Measurements from ENCODE around the gene OPN5. TPM values are rescaled to one million over a fixed set of nuclear protein-coding genes. Genes with fewer than 3 reads are reported as not detected.
"Not testable (repeated sequence)": the region's sequence is repeated elsewhere in the genome, so short reads cannot be mapped to it uniquely, and the experiment has no call there.

Gene OPN5, protein sequence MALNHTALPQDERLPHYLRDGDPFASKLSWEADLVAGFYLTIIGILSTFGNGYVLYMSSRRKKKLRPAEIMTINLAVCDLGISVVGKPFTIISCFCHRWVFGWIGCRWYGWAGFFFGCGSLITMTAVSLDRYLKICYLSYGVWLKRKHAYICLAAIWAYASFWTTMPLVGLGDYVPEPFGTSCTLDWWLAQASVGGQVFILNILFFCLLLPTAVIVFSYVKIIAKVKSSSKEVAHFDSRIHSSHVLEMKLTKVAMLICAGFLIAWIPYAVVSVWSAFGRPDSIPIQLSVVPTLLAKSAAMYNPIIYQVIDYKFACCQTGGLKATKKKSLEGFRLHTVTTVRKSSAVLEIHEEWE
- not detected for total RNA-seq

- intact Hi-C loops (cut with micrococcal nuclease): no loop called here
- H3K27ac Mint-ChIP-seq: no peak within 1 kb of the TSS
- H3K36me3 Mint-ChIP-seq: no peaks in the 10 kb centered on the region
- peaks cover 8% of the 10 kb centered on the region for H3K4me1 Mint-ChIP-seq (ENCODE audit: low read depth)
- H3K27me3 Mint-ChIP-seq: peaks cover 5% of the 10 kb centered on the region
- no peak for DNase-seq
- POLR2A ChIA-PET: no interaction called here
- H3K9me3 Mint-ChIP-seq: no peaks in the 10 kb centered on the region
- H3K4me3 Mint-ChIP-seq: no peak within 1 kb of the TSS
- CTCF ChIA-PET: interaction anchor here (1.2 to 6.9 kb wide), 8 partner anchors 18 to 374 kb away, joined by 3 to 143 read pairs (median 8); no protein-coding TSS in a partner anchor
Measured at GRCh38 chr6:47781732-47782131, at the start of gene OPN5. Gene OPN5 (plus strand): TSS chr6:47782032. CDS start chr6:47782067, 35 bp downstream.

DNA sequence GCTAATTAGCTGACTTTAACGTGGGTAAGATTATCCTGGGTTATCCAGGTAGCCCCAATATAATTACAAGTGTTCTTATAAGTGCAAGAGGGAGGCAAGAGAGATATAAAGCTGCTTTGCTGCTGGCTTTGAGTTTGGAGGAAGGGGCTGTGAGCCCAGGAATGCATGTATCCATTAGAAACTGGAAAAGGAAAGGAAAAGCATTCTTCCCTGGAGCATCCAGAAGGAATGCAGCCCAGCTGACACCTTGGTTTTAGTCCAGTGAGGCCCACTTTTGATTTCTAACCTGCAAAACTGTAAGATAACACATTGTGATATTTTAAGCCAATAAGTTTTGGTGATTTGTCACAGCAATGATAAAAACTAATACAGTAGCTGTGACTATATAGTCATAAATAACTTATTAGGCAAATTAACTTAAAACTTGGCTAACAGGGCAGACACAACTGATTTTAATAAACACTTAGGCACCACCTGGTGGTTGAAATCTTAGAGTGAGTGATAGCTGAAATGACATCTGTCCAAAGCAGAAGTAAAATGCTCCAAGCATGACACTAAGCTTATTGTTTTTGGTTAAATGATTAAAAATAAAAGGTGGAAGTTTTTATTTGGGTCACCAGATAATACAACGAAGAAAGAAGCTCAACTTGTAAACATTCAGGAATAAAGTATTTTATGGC lies 47.8 kb upstream of the OPN5 start:
- CTCF ChIA-PET: interaction anchor here (0.7 to 2.4 kb wide), 6 partner anchors 9 to 321 kb away, joined by 3 to 38 read pairs (median 4); no protein-coding TSS in a partner anchor

GRCh38 chr6:47734831-47735481 lies 46.9 kb upstream of the OPN5 start:
- POLR2A ChIA-PET: no interaction called here
- no peaks in the 10 kb centered on the region for H3K36me3 Mint-ChIP-seq
- H3K27ac Mint-ChIP-seq: no peak overlapping the region

More for the DNA sequence above, 47.8 kb upstream of the OPN5 start:
- Mint-ChIP-seq H3K9me3 (no peaks in the 10 kb centered on the region), H3K27me3 (peaks cover 2% of the 10 kb centered on the region), H3K4me1 (ENCODE audit: low read depth) (peaks cover 4% of the 10 kb centered on the region), H3K27ac (no peak overlapping the region), H3K36me3 (no peaks in the 10 kb centered on the region), H3K4me3 (no peak overlapping the region)
- intact Hi-C loops (cut with micrococcal nuclease): loop anchor here (1.0 kb wide), 2 partner anchors 103 to 320 kb away; no protein-coding TSS in a partner anchor
- POLR2A ChIA-PET: no interaction called here
- DNase-seq: no peak

GRCh38 chr6:47736083-47736700 lies 45.6 kb upstream of the OPN5 start:
- no peak for DNase-seq
- intact Hi-C loops (cut with micrococcal nuclease): no loop called here
- ChIA-PET POLR2A (no interaction called here), CTCF (no interaction called here)
- no peaks in the 10 kb centered on the region for H3K4me1 Mint-ChIP-seq (ENCODE audit: low read depth)
- no peaks in the 10 kb centered on the region for H3K36me3 Mint-ChIP-seq
- peaks cover 2% of the 10 kb centered on the region for H3K27me3 Mint-ChIP-seq
- H3K4me3 Mint-ChIP-seq: no peak overlapping the region
- no peak overlapping the region for H3K27ac Mint-ChIP-seq
- H3K9me3 Mint-ChIP-seq: no peaks in the 10 kb centered on the region

More at GRCh38 chr6:47734831-47735481, 46.9 kb upstream of the OPN5 start:
- DNase-seq: no peak
- CTCF ChIA-PET: interaction anchor here (0.7 to 2.4 kb wide), 6 partner anchors 10 to 322 kb away, joined by 3 to 38 read pairs (median 4); no protein-coding TSS in a partner anchor
- H3K4me1 Mint-ChIP-seq (ENCODE audit: low read depth): no peaks in the 10 kb centered on the region
- H3K9me3 Mint-ChIP-seq: no peaks in the 10 kb centered on the region
- H3K4me3 Mint-ChIP-seq: no peak overlapping the region
- intact Hi-C loops (cut with micrococcal nuclease): loop anchor here (1.0 kb wide), 2 partner anchors 104 to 321 kb away; no protein-coding TSS in a partner anchor
- peaks cover 2% of the 10 kb centered on the region for H3K27me3 Mint-ChIP-seq

GRCh38 chr6:47737406-47737805 lies 44.4 kb upstream of the OPN5 start:
- H3K4me3 Mint-ChIP-seq: no peak overlapping the region
- ChIA-PET POLR2A (no interaction called here), CTCF (no interaction called here)
- H3K4me1 Mint-ChIP-seq (ENCODE audit: low read depth): peaks cover 10% of the 10 kb centered on the region
- DNase-seq: no peak
- intact Hi-C loops (cut with micrococcal nuclease): no loop called here
- no peak overlapping the region for H3K27ac Mint-ChIP-seq
- no peaks in the 10 kb centered on the region for H3K9me3 Mint-ChIP-seq
- no peaks in the 10 kb centered on the region for H3K36me3 Mint-ChIP-seq
- peaks cover 2% of the 10 kb centered on the region for H3K27me3 Mint-ChIP-seq

DNA sequence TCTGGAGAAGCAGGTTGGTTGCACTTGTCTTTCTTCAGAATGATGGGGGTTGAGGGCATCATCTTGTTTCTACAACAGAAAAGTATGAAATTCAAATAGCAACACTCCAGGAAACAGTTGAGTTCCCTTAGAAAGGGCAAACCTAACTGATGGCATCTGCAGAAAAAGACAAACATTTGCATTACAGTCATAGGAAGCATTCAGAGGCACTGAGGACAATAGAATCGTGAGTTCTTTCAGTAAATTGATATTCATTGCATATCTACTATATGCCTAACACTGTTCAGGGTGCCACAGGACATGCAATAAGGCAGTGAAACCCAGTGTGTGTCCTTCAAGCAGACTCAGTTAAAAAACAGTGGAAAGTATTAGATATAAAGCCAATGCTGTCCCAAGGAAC lies 41.1 kb upstream of the OPN5 start:
- Mint-ChIP-seq H3K4me3 (no peak overlapping the region), H3K4me1 (ENCODE audit: low read depth) (peaks cover 10% of the 10 kb centered on the region), H3K27me3 (no peaks in the 10 kb centered on the region), H3K9me3 (no peaks in the 10 kb centered on the region), H3K36me3 (no peaks in the 10 kb centered on the region), H3K27ac (no peak overlapping the region)
- DNase-seq: no peak
- ChIA-PET CTCF (no interaction called here), POLR2A (no interaction called here)
- intact Hi-C loops (cut with micrococcal nuclease): loop anchor here (5.0 kb wide), 1 partner anchor 83 kb away; no protein-coding TSS in a partner anchor

- H3K4me3 Mint-ChIP-seq: no peak overlapping the region
- no peaks in the 10 kb centered on the region for H3K9me3 Mint-ChIP-seq
- peaks cover 10% of the 10 kb centered on the region for H3K4me1 Mint-ChIP-seq (ENCODE audit: low read depth)
- POLR2A ChIA-PET: no interaction called here
- CTCF ChIA-PET: interaction anchor here (1.2 kb wide), 1 partner anchor 19 kb away, joined by 4 read pairs; no protein-coding TSS in a partner anchor
- intact Hi-C loops (cut with micrococcal nuclease): loop anchor here (5.0 kb wide), 1 partner anchor 85 kb away; no protein-coding TSS in a partner anchor
- H3K27me3 Mint-ChIP-seq: no peaks in the 10 kb centered on the region
- no peak overlapping the region for H3K27ac Mint-ChIP-seq
- no peak for DNase-seq
- H3K36me3 Mint-ChIP-seq: no peaks in the 10 kb centered on the region
Measured at GRCh38 chr6:47741807-47742206, 40.0 kb upstream of the OPN5 start.

DNA sequence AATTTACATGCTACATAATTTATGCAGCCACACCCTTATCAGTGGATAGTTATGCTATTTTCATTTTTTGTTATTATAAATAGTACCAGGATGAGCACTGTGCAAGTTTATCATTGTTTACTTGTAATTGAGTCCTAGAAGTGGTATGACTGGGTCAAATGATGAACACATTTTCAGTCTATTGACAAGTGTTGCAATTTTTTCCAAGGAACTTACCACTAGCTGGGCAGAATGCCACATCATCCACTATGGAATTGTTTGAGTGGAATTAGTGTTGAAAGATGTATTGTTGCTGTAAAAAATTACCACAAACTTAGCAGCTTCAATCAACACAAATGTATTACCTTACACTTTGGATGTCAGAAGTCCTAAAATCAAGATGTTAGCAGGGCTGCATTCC lies 38.1 kb upstream of the OPN5 start:
- no peak overlapping the region for H3K27ac Mint-ChIP-seq
- intact Hi-C loops (cut with micrococcal nuclease): loop anchor here (5.0 kb wide), 1 partner anchor 86 kb away; no protein-coding TSS in a partner anchor
- DNase-seq: no peak
- ChIA-PET CTCF (no interaction called here), POLR2A (no interaction called here)
- no peaks in the 10 kb centered on the region for H3K27me3 Mint-ChIP-seq
- no peaks in the 10 kb centered on the region for H3K9me3 Mint-ChIP-seq
- H3K4me1 Mint-ChIP-seq (ENCODE audit: low read depth): peaks cover 10% of the 10 kb centered on the region
- no peak overlapping the region for H3K4me3 Mint-ChIP-seq
- H3K36me3 Mint-ChIP-seq: no peaks in the 10 kb centered on the region

DNA sequence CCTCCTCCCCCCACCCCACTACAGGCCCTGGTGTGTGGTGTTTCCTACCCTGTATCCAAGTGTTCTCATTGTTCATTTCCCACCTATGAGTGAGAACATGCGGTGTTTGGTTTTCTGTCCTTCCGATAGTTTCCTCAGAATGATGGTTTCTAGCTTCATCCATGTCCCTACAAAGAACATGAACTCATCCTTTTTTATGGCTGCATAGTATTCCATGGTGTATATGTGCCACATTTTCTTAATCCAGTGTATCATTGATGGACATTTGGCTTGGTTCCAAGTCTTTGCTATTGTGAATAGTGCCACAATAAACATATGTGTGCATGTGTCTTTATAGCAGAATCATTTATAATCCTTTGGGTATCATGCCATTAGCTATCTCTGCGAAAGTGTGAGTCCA lies 36.6 kb upstream of the OPN5 start:
- H3K27ac Mint-ChIP-seq; H3K36me3 Mint-ChIP-seq; CTCF ChIA-PET; intact Hi-C loops (cut with micrococcal nuclease); DNase-seq; POLR2A ChIA-PET; H3K9me3 Mint-ChIP-seq; H3K4me3 Mint-ChIP-seq; H3K27me3 Mint-ChIP-seq: not testable (repeated sequence)
- peaks cover 14% of the 10 kb centered on the region for H3K4me1 Mint-ChIP-seq (ENCODE audit: low read depth)

DNA sequence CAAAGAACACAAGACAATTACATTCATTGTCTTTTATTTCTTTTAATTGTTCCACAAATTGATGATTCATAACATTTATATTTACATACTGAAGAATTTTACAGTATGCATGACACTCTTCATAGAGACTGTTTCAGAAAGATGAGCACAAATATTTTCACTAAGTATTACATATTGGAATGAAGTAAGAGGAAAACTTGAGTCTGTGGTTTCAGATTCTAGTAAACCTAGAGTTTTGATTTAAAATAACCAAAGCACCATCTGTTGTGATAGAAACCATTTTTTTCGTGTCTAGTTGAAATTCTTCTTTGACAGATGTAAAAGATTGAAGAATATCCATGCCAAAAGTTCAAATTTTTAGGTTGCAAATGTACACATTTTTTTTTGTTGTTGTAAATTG lies 32.1 kb upstream of the OPN5 start:
- Mint-ChIP-seq H3K4me3 (no peak overlapping the region), H3K36me3 (no peaks in the 10 kb centered on the region), H3K9me3 (no peaks in the 10 kb centered on the region), H3K27me3 (peaks cover 13% of the 10 kb centered on the region), H3K27ac (no peak overlapping the region), H3K4me1 (ENCODE audit: low read depth) (peaks cover 4% of the 10 kb centered on the region)
- intact Hi-C loops (cut with micrococcal nuclease): no loop called here
- DNase-seq: no peak
- CTCF ChIA-PET: no interaction called here
- POLR2A ChIA-PET: no interaction called here

- Mint-ChIP-seq H3K4me3 (no peak overlapping the region), H3K27ac (no peak overlapping the region), H3K9me3 (peaks cover 3% of the 10 kb centered on the region), H3K36me3 (no peaks in the 10 kb centered on the region), H3K4me1 (ENCODE audit: low read depth) (peaks cover 4% of the 10 kb centered on the region), H3K27me3 (peaks cover 15% of the 10 kb centered on the region)
- POLR2A ChIA-PET: no interaction called here
- intact Hi-C loops (cut with micrococcal nuclease): no loop called here
- CTCF ChIA-PET: no interaction called here
- DNase-seq: no peak
Measured at GRCh38 chr6:47752801-47753200, 29.0 kb upstream of the OPN5 start.

- no peak for DNase-seq
- Mint-ChIP-seq H3K9me3 (peaks cover 3% of the 10 kb centered on the region), H3K36me3 (no peaks in the 10 kb centered on the region), H3K4me3 (no peak overlapping the region), H3K27me3 (peaks cover 9% of the 10 kb centered on the region), H3K27ac (no peak overlapping the region), H3K4me1 (ENCODE audit: low read depth) (no peaks in the 10 kb centered on the region)
- ChIA-PET POLR2A (no interaction called here), CTCF (no interaction called here)
- intact Hi-C loops (cut with micrococcal nuclease): no loop called here
Measured at GRCh38 chr6:47759364-47759763, 22.5 kb upstream of the OPN5 start.
